ENCODE data around the gene RPS6KA5. TPM values are rescaled to one million over a fixed set of nuclear protein-coding genes. Genes with fewer than 3 reads are reported as not detected.

The RPS6KA5 gene
- total and polyA plus RNA-seq, 9 of the 15 experiments (the other 6 are each of a cell fraction or from before 2014, with no cell fraction given), result 0.88 to 7.7 (median 4.7) TPM

GRCh38 chr14:91061056-91061887, 831 bp upstream of the RPS6KA5 start (continued):
- TF ChIP-seq UBTF (IDR thresholded peaks at IDR 0.05; ENCODE audit: borderline replicate concordance in 1 of 2, low read depth in 2 of 2, low read length in 2 of 2) (no peak), ZNF165 (CRISPR knock-in tag; IDR thresholded peaks at IDR 0.05; ENCODE audit: borderline replicate concordance) (no peak), MEF2D (tag; conservative IDR thresholded peaks at IDR 0.05; ENCODE audit: low read depth) (no peak), RBM22 (IDR thresholded peaks at IDR 0.05; ENCODE audit: low read depth, low read length, poor library complexity, severe bottlenecking) (no peak), ARNT (IDR thresholded peaks at IDR 0.05) (no peak), STAT5A (IDR thresholded peaks at IDR 0.05; ENCODE audit: borderline replicate concordance, low read length) (no peak), TAF1 (IDR thresholded peaks at IDR 0.05; ENCODE audit: control insufficient read depth, extremely low read depth, insufficient read depth, low read length, severe bottlenecking) (peak; percentile 55), NFE2L1 (tag; IDR thresholded peaks at IDR 0.05; ENCODE audit: borderline replicate concordance, low read depth) (no peak), CBX1 (IDR thresholded peaks at IDR 0.05; ENCODE audit: low read depth) (no peak), ZNF586 (CRISPR knock-in tag; conservative IDR thresholded peaks at IDR 0.05) (no peak), PRPF4 (IDR thresholded peaks at IDR 0.05; ENCODE audit: insufficient read depth, low read depth, low read length, poor library complexity, severe bottlenecking) (no peak), KLF13 (tag; IDR thresholded peaks at IDR 0.05; ENCODE audit: borderline replicate concordance, low read depth) (no peak)
- TF ChIP-seq, protein P1, sequence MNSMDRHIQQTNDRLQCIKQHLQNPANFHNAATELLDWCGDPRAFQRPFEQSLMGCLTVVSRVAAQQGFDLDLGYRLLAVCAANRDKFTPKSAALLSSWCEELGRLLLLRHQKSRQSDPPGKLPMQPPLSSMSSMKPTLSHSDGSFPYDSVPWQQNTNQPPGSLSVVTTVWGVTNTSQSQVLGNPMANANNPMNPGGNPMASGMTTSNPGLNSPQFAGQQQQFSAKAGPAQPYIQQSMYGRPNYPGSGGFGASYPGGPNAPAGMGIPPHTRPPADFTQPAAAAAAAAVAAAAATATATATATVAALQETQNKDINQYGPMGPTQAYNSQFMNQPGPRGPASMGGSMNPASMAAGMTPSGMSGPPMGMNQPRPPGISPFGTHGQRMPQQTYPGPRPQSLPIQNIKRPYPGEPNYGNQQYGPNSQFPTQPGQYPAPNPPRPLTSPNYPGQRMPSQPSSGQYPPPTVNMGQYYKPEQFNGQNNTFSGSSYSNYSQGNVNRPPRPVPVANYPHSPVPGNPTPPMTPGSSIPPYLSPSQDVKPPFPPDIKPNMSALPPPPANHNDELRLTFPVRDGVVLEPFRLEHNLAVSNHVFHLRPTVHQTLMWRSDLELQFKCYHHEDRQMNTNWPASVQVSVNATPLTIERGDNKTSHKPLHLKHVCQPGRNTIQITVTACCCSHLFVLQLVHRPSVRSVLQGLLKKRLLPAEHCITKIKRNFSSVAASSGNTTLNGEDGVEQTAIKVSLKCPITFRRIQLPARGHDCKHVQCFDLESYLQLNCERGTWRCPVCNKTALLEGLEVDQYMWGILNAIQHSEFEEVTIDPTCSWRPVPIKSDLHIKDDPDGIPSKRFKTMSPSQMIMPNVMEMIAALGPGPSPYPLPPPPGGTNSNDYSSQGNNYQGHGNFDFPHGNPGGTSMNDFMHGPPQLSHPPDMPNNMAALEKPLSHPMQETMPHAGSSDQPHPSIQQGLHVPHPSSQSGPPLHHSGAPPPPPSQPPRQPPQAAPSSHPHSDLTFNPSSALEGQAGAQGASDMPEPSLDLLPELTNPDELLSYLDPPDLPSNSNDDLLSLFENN (IDR thresholded peaks at IDR 0.05; ENCODE audit: low read depth in 2 of 2, low read length in 2 of 2), result no peak
- TF ChIP-seq, protein P2, sequence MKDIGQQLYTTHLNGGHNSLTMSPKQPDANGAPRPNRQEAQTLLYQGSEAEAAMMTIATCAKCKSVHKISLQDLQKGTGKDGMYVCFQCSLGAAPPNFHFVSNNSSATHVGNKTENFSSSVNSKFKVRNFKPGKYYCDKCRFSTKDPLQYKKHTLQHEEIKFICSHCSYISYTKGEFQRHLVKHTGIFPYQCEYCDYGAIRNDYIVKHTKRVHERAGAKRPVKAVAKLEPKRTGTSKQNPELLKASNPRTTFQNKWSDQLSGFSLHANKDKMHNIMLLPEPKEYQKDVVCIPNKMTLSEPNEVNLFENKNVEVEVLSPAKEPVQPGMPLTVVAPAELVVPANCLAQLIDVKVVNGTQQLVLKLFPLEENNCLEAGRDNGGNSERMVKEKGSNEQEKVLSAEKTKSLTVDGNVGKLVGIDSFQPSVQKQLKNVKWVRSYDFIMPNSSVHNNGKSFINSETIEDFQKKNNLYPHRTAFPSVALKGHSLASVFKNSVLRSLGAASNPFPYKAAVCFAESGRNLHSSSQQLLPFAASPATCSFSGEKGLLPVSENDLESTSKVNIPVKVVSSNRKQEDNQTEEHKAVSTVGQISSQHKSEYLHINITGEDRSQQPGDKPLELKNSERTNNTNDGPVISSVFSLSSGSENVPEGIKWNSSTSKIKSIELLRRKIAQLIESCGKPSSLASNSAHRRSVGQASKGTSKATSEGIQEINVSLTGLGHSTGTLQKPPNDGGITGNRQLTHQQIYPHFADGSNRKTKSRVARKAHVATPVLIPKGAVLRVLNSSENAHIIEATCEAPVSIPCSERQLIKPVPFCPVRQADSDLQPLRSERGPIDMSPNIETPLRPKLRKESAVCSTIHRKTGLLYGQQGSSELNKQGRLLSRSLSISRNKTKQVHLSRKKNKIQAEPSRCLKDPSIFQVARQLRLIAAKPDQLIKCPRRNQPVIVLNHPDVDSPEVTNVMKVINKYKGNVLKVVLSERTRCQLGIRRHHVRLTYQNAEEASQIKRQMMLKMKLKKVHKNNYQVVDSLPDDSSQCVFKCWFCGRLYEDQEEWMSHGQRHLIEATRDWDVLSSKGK (CRISPR knock-in tag; IDR thresholded peaks at IDR 0.05), result no peak
- TF ChIP-seq, protein P3, sequence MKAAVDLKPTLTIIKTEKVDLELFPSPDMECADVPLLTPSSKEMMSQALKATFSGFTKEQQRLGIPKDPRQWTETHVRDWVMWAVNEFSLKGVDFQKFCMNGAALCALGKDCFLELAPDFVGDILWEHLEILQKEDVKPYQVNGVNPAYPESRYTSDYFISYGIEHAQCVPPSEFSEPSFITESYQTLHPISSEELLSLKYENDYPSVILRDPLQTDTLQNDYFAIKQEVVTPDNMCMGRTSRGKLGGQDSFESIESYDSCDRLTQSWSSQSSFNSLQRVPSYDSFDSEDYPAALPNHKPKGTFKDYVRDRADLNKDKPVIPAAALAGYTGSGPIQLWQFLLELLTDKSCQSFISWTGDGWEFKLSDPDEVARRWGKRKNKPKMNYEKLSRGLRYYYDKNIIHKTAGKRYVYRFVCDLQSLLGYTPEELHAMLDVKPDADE (conservative IDR thresholded peaks at IDR 0.05; ENCODE audit: control insufficient read depth, low read depth, low read length), result no peak
